ENCODE measurements around the gene ABCG1.

Gene ABCG1

DNA sequence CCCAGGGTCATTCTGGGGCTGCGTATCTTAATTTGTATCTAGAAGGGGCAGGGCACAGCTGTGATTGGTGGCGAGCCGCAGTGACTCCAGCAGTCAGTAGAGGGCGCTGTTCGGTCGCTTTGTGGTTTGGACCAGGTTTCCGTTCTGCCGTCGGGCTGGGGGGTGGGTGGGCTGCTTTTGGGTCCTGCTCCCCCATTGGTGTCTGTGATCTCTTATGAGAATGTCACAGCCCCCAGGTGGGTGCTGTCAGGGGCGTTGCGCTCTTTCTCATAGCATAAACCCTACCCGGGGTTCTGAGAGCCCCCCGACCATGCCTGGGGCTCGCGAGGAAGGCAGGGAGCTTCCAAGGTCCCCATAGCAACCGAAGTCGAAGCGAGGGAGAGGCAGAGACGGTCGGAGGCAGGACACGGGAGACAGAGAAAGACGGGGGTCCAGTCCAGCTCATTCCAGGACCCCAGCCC lies 90.8 kb downstream of the ABCG1 start:
- DNase-seq: peak in 1 of 2 donors; percentile 82

DNA sequence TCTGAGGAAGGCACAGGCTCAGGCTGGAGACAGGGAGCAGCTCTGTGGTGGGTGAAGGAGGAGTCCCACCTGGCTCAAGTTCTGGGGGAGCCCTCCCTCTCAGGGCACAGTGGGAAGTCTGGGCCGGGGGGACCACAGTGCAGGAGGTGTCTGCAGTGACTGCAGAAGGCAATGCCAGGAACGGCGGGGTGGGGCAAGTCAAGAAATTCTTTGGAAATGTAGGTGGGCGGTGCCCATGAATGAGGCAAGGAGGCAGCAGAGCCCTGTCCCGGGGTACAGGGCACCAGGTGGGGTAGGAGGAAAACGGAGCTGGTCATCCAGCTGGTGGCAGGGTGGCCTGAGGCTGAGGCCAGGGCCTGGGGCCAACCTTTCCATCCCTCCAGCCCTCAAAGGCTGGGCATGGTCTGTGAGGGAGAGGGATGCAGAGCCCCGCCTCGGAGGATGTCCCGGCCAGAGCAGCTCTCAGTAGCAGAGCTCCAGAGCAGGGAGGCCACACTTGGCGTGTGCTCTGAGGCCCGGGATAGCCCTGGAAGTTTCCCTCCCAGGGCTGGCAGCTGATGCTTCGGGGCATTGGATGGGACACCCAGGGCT lies 91.6 kb downstream of the ABCG1 start:
- DNase-seq: no peak

- DNase-seq: no peak
These were observed 92.2 kb downstream of the ABCG1 start for GRCh38 chr21:42311160-42311559.

DNA sequence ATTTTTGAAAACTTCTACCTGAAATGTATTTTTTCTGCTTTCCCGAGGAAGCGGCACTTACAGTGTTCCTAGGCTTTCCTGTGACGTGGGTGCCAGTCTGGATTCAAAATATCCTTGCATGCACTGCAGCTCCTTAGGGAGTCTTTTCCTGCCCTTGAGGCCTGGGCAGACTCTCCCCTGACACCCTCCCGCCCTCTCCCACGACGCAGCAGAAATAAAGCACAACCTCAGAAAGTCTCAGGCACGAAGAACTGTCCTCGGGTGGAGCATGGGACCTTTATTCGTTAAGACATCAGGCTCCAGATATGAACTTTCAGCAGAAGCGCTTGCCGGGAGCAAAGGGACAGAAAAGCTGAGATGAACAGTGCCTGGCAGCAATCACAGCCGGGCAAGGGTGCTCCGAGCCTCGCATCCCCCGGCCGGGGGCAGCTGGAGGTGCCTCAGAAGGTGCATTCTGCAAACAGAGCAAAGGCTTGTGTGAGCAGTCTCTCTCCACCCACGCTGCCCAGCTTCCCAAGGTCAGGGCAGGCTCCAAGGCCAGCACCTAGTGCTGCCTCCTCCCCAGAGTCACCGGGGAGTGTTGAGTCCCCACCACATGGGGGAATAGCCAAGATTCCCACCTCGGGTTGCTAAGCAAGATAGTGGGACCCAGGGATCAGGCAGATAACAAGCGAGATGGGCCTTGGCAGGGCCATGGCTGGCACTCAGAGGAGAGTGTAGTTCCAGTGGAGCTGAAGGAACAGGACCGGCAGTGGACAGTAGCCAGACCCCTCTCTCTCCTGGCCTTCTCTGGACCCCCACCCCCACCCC lies 93.1 kb downstream of the ABCG1 start:
- no peak for DNase-seq

DNA sequence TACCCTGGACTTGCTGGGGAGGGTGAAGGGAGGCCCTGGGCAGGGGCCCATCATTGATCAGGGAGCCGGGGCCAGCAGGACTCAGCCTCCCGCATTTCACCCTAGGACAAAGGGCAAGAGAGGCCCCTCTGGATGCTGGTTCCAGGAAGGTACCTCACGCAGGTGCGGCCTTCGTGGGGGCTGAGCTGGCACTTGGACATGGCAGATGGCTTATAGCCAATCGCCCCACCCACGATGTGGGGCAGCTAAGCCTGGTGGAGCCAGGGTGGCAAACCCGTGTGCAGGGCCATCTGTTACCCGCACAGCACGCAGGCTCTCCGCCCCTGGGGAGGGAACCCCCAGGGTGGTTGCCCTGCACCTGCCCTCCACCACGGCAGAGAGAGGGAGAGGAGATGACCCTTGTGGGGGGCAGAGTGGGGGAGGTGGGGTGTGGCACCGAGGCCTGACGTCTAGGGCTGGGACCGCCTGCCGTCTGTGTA lies 93.7 kb downstream of the ABCG1 start:
- no peak for DNase-seq

GRCh38 chr21:42313501-42313969 lies 94.6 kb downstream of the ABCG1 start:
- no peak for DNase-seq

DNA sequence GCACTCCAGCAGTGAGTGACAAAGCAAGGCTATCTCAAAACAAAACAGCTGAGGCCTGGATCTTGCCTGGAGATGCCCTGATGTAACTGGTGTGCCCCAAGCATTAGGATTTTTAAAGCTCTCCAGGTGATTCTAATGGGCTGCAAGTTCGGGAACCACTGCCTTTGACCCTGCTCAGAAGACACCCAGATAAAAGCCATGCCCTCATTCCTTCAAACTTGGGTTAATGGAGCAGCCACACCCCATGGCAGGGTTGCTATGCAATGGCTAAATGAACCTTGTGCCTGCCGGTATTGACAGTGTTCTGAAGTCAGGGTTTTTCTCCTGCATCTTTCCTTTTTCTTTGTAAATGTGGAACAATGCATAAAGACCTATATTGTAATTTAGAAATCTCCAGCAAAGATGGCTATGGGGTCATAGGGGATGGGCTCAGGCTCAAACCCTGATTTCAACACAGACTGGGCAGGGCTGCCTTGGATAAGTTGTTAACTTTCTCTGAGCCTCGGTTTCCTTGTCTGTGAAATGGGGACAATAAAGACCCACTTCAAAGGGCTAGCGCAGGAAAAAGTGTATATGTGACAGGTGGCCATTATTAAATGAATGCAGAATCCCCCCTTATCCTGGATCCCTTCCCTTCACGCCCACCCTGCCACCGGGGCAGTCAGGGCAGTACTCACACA lies 95.8 kb downstream of the ABCG1 start:
- no peak for DNase-seq

GRCh38 chr21:42315296-42315891 lies 96.5 kb downstream of the ABCG1 start, which contains the start of gene TFF3:
Gene TFF3 (minus strand): TSS chr21:42315409. CDS start chr21:42315374, 35 bp downstream.
- no peak for DNase-seq

DNA sequence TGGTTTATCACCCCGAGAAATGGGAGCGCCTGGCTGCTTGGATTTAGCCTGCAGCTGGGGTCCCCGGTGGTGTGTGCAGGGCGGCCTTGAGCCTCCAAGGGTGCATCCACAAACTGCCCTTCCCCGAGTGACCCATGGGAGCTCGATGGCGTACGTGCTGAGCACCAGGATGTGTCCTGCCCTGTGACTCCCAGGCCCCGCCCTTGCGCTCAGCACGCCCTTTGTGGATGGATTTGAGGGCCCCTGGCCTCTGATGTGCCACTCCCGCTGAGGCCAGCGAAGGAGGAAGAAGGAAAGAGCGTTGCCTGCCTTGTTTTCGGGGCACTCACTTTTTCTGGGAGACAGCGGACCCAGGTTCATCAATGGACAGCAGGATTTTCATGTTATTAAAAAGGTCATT lies 98.0 kb downstream of the ABCG1 start:
- no peak for DNase-seq

GRCh38 chr21:42317341-42317741 lies 98.4 kb downstream of the ABCG1 start:
- no peak for DNase-seq

DNA sequence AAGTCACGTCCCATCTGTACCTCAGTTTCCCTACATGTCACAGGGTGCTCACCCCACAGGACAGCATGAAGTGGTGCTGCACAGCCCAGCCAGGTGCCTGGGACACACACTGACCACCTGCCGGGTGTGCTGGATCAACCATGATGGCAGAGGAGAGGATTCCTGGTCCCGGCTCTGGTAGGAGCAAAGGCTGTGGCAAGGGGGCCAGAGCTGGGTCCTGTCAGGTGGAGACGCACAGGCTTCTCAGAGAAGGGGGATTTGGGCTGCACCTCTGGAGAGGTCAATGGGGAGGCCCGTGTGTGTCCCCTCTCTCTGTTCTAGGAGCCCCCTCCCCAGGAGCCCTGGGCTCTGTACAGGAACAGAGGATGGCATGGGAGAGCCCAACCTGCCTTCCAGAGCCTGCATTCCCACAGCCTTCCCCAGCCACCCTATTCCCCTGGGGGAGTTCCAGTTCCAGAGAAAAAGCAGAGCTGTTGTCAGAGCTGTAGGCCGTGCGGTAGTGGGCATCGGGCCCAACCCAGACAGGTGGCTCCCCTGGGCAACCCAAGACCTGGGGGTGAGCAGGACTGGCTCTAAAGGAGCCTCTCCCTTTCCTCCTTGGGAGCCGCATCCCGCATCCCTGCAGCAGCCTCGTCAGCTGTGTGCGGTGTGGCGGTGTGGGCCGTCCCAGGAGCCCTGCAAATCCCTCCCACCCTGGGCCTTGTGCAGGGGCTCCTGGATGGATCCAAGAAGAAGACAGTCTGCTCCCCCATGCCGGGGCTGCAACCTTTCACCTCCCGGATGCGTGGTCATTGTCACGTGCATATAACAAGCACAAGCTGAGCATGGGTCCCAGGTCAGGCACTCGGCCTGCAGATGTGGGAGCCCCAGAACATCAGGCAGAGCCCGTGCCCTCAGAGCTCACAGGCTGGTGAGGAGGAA lies 99.1 kb downstream of the ABCG1 start:
- DNase-seq: no peak

- peak; percentile 44 to 60 for DNase-seq
These were observed 100.4 kb downstream of the ABCG1 start for GRCh38 chr21:42319376-42319775.

- DNase-seq: no peak
These were observed 101.1 kb downstream of the ABCG1 start for GRCh38 chr21:42319851-42320572.

GRCh38 chr21:42320791-42321190 lies 101.9 kb downstream of the ABCG1 start:
- no peak for DNase-seq

- DNase-seq: no peak
These were observed 102.3 kb downstream of the ABCG1 start for GRCh38 chr21:42321231-42321630.

- DNase-seq: no peak
These were observed 102.9 kb downstream of the ABCG1 start for GRCh38 chr21:42321845-42322244.

GRCh38 chr21:42324896-42325295 lies 106.0 kb downstream of the ABCG1 start:
- DNase-seq: no peak

DNA sequence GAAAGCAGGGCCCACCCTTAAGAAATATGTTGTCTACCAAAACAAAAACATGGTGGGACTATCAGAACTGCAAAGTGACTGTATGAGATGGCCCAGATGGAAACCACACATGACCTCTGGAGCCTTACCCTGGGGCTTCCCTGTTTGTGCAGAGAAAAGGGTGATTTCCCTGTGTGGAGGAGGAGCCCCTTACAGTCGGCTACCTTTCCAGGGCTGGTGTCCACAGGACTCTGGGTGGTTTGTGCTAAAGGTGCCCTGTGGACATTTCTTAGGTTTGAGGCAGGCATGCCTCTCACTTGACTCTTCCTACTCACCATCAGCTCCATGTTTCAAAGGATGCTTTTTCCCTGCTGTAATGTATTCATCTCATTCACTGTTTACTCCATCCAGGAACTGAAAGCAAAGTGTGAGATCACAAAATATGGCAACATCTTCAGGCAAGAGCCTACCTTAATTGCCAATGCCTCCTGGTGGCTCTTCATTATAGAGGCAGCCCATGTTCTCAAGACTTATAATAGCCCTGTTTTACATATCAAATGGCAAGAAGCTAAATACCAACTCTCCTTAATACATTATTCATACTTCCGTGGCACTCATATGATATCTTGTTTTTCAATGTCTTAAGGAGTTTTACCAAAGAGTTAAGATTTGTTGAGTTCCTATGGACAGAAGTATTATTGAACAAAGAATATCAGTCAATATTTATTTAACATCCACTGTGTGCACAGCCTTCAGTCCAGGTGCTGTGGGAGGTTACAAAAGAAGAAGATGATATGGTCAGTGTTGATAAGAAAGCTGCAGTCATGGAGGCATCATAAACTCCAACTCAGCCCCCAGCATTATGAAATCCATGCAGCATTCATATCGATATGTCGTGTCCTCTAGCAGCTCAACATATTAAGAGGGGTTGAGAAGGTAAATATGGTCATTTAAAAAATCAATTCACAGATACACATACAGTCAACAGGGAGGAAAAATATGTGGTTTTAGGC lies 111.7 kb downstream of the ABCG1 start:
- DNase-seq: peak in 1 of 2 donors; percentile 10

GRCh38 chr21:42331660-42332059 lies 112.7 kb downstream of the ABCG1 start:
- DNase-seq: no peak
